Astrocyte of the cerebellum (primary cell): Measurements from ENCODE around the gene NAA50.
A peak's percentile ranks its signal among the peaks of the same experiment; 100 is the strongest.

Source experiments
- DNase-seq: peaks from one replicate; pipeline ENCODE4 v3.0.0-alpha.2; 2011; ENCODE audit warnings: low read depth
- H3K4me3 ChIP-seq: 2 replicates; pipeline ENCODE4 v1.5.1; 2011; ENCODE audit warnings: mild to moderate bottlenecking, low read depth, low read length, moderate library complexity
- in situ Hi-C: cut with HindIII; loops from 2 replicates; pipeline ENCODE4 v1.10.0; 2017; ENCODE audit warnings: low sequenced_read_pairs
- TF ChIP-seq, protein P1 (sequence below): IDR thresholded peaks from 2 replicates; pipeline ENCODE4 v1.5.1; 2012; ENCODE audit warnings: low read length, low read depth, moderate library complexity, mild to moderate bottlenecking; ENCODE audit errors: missing control alignments

Gene NAA50

DNA sequence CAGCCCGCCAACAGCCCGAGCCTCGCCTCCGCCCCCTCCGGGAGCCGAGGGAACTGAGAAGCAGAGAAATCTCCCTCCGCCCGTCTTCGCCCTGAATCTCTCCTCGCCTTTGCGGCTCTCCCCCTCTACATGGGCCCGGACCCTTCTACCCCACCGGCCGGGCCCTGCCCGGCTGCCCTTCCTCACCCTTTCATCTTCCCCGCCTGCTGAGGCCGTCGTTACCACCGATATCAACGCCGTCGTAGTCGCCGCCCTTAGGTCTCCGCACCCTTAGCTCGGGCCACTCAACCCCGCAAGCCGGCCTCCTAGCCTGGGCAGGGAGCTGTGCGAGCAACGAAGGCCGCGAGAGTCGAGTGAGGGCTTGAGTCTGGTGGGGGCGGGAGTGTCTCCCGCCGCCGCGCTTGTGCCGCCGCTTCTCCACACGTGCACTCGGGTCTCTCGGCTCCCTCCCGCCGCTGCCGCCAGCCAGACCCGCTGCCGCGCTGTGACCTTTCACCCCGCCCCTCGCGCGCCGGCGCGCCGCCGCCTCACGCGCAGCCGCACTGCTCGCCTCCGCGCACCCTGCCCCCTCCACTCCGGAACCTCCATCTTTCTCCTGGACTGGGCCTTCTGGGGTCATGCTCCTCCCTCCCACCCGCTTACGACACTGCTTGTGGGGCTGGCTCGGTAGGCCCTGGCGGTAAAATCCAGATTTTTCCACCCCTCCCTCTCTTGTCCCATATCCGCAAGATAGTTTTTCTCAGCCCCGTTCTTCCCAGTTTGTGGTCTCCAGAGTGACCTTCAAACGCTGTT is at the start of gene NAA50:
TSS of gene NAA50 (minus strand) at position 494 of the 792 bp plus-strand sequence. CDS start at position 194, 300 bp downstream.
- in situ Hi-C loops: no loop called here
- peak within 1 kb of the TSS; percentile 77 for H3K4me3 ChIP-seq
- TF ChIP-seq, protein P1, sequence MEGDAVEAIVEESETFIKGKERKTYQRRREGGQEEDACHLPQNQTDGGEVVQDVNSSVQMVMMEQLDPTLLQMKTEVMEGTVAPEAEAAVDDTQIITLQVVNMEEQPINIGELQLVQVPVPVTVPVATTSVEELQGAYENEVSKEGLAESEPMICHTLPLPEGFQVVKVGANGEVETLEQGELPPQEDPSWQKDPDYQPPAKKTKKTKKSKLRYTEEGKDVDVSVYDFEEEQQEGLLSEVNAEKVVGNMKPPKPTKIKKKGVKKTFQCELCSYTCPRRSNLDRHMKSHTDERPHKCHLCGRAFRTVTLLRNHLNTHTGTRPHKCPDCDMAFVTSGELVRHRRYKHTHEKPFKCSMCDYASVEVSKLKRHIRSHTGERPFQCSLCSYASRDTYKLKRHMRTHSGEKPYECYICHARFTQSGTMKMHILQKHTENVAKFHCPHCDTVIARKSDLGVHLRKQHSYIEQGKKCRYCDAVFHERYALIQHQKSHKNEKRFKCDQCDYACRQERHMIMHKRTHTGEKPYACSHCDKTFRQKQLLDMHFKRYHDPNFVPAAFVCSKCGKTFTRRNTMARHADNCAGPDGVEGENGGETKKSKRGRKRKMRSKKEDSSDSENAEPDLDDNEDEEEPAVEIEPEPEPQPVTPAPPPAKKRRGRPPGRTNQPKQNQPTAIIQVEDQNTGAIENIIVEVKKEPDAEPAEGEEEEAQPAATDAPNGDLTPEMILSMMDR: peak; percentile 44
- peak; percentile 84 for DNase-seq

DNA sequence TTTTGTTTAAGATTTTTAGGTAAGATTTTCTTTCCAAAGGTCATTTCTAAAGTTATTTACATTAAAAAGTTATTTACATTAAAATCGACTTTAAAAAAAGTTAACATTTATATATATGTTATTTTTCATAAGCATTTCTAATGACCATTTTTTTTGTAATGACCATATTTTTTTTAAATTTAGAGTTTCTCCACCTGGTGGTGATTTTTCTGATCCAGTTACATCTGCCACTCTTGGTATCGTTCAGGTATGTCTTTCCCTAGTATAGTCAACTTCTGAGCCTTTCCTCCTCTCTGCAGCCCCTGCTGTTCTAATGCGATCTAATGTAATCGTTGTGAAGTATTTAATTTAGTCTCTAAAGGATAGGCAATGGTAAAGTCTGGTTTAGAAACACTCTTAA is 49.6 kb upstream of the NAA50 start:
- no peak for DNase-seq
- in situ Hi-C loops: no loop called here
- TF ChIP-seq, protein P1: peak; percentile 13
- H3K4me3 ChIP-seq: no peak overlapping the region

DNA sequence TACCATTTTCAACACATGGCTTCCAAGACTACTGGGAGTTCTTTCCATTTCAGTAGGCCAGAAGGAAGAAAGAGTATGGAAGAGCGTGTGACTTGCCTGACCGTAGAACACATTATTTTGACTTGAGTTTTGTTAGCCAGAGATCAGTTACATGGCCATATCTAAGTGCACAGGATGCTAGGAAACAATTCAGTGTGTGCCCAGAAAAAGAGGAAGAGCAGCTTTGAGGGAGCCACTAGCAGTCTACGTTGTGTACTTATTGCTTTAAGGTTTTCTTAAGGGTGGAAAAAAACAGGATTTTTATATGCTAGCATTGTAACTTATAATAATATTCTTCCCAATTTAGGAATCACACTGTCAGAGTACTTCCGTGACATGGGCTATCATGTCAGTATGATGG is 48.5 kb upstream of the NAA50 start:
- in situ Hi-C loops: no loop called here
- no peak overlapping the region for H3K4me3 ChIP-seq
- TF ChIP-seq, protein P1: no peak
- DNase-seq: no peak

DNA sequence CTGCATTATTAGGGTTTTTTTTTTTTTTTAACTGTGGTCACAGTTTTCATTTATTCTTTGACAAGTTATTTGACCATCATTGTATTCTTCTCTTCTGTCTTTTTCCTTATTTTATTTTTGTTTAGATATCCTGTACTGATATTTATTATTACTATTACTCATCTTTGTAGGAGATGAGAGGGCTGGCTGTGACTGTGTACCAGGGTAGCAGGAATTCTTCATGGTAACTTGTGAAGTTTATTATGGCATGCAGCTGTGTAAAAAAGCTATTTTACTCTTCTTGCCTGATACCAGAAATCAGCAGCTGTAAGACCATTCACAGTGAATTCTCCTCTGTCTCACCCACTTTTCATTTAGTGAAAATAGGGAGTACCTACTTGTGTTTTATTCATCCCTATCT is 45.3 kb upstream of the NAA50 start:
- in situ Hi-C loops: no loop called here
- TF ChIP-seq, protein P1: no peak
- H3K4me3 ChIP-seq: no peak overlapping the region
- no peak for DNase-seq

DNA sequence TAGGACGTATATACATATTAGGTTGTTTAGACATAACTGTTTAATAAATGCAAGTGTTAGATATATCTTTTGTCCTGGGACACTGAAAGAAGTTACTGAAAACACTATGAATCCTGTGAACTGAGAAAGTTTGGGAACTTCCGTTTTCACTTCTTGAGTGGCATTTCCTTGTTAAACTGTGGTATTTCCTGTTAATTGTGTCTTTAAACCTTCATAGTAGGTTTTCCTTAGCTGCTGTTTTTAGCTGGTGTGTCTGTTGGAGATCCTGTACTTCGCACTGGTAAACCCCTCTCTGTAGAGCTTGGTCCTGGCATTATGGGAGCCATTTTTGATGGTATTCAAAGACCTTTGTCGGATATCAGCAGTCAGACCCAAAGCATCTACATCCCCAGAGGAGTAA is 37.9 kb upstream of the NAA50 start:
- in situ Hi-C loops: no loop called here
- TF ChIP-seq, protein P1: no peak
- no peak for DNase-seq
- no peak overlapping the region for H3K4me3 ChIP-seq

DNA sequence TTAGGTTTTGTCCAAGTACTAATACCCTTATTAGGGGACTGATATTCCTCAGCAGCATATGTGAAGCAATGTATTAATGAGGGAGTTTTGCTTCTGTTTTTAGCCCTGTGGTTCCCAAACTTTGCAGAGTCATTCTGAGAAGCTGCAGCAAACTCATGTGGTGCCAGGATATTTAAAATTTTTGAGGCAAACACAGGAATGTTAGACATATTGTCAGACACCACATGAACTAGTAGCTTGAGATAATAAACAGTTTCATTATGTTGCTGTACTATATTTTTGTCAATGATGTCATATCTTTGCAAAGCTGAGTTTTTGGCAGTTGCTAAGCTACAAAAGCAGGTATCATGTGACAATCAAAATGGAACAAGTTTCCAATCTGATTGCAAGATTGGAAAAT is 37.4 kb upstream of the NAA50 start:
- TF ChIP-seq, protein P1: no peak
- H3K4me3 ChIP-seq: no peak overlapping the region
- in situ Hi-C loops: no loop called here
- DNase-seq: peak; percentile 96
